Neural cell (in vitro differentiated cells): ENCODE results near the gene CD2AP.

Experiments used
- CTCF ChIP-seq: fragments of 450-650 bp; IDR thresholded peaks from 2 replicates; pipeline ENCODE4 v1.5.1; 2014; ENCODE audit warnings: antibody characterized with exemption, mild to moderate bottlenecking, moderate library complexity; ENCODE audit not compliant: poor library complexity, severe bottlenecking
- EZH2 ChIP-seq: fragments of 200-600, 300-800 bp; shearing (Covaris generic), sonication (generic); IDR thresholded peaks from 2 replicates; pipeline ENCODE4 v1.6.1; 2014; ENCODE audit warnings: antibody characterized with exemption, low read length, borderline replicate concordance, mild to moderate bottlenecking; ENCODE audit not compliant: insufficient read depth, poor library complexity, severe bottlenecking
- POLR2AphosphoS5 ChIP-seq: IDR thresholded peaks from 2 replicates; pipeline ENCODE4 v1.6.1; 2012
- RAD21 ChIP-seq: fragments of 450-650 bp; conservative IDR thresholded peaks from 2 replicates; pipeline ENCODE4 v1.6.1; 2014; ENCODE audit warnings: antibody characterized with exemption, mild to moderate bottlenecking, moderate library complexity

- TF ChIP-seq CTCF, result no peak
- no peak for TF ChIP-seq POLR2AphosphoS5
- TF ChIP-seq EZH2, result no peak
- TF ChIP-seq RAD21, result no peak
Measured at GRCh38 chr6:47495954-47496545, 18.5 kb downstream of the CD2AP start.
